Measurements from ENCODE around the gene MYO16.

The MYO16 gene

GRCh38 chr13:109224033-109224432 is 594.6 kb downstream of the MYO16 start:
- TF ChIP-seq CTCF (IDR thresholded peaks at IDR 0.05; ENCODE audit: low read depth, low read length): no peak
- Histone ChIP-seq H3K4me3 (ENCODE audit: low read depth, low read length) (no peak overlapping the region), H3K27me3 (no peaks in the 10 kb centered on the region), H3K36me3 (no peaks in the 10 kb centered on the region), H3K4me1 (no peaks in the 10 kb centered on the region), H3K9me3 (peaks cover 3% of the 10 kb centered on the region; the same call in 1 of the 2 replicates)
- DNase-seq: no peak

GRCh38 chr13:109226631-109227030 is 597.2 kb downstream of the MYO16 start:
- Histone ChIP-seq H3K9me3 (peaks cover 3% of the 10 kb centered on the region; the same call in 1 of the 2 replicates), H3K4me3 (ENCODE audit: low read depth, low read length) (no peak overlapping the region), H3K4me1 (no peaks in the 10 kb centered on the region), H3K36me3 (no peaks in the 10 kb centered on the region), H3K27me3 (no peaks in the 10 kb centered on the region)
- DNase-seq: no peak
- no peak for TF ChIP-seq CTCF (IDR thresholded peaks at IDR 0.05; ENCODE audit: low read depth, low read length)

GRCh38 chr13:109227344-109227940 is 598.0 kb downstream of the MYO16 start:
- Histone ChIP-seq H3K4me3 (ENCODE audit: low read depth, low read length) (no peak overlapping the region), H3K9me3 (peaks cover 3% of the 10 kb centered on the region; the same call in 1 of the 2 replicates), H3K4me1 (no peaks in the 10 kb centered on the region), H3K27me3 (no peaks in the 10 kb centered on the region), H3K36me3 (no peaks in the 10 kb centered on the region)
- DNase-seq: no peak
- no peak for TF ChIP-seq CTCF (IDR thresholded peaks at IDR 0.05; ENCODE audit: low read depth, low read length)

- H3K4me3 ChIP-seq (ENCODE audit: low read depth, low read length): no peak overlapping the region
- no peak for DNase-seq
- H3K27me3 ChIP-seq: no peaks in the 10 kb centered on the region
- no peaks in the 10 kb centered on the region; the same call in 1 of the 2 replicates for H3K9me3 ChIP-seq
- no peaks in the 10 kb centered on the region for H3K4me1 ChIP-seq
- H3K36me3 ChIP-seq: no peaks in the 10 kb centered on the region
- TF ChIP-seq CTCF (IDR thresholded peaks at IDR 0.05; ENCODE audit: low read depth, low read length): no peak
Measured at GRCh38 chr13:109228211-109228610, 598.8 kb downstream of the MYO16 start.

GRCh38 chr13:109231888-109232287 is 602.5 kb downstream of the MYO16 start:
- no peaks in the 10 kb centered on the region for H3K27me3 ChIP-seq
- H3K36me3 ChIP-seq: no peaks in the 10 kb centered on the region
- DNase-seq: no peak
- no peak for TF ChIP-seq CTCF (IDR thresholded peaks at IDR 0.05; ENCODE audit: low read depth, low read length)
- no peaks in the 10 kb centered on the region for H3K9me3 ChIP-seq
- no peaks in the 10 kb centered on the region for H3K4me1 ChIP-seq
- no peak overlapping the region for H3K4me3 ChIP-seq (ENCODE audit: low read depth, low read length)

GRCh38 chr13:109233293-109233692 is 603.9 kb downstream of the MYO16 start:
- no peak for TF ChIP-seq CTCF (IDR thresholded peaks at IDR 0.05; ENCODE audit: low read depth, low read length)
- Histone ChIP-seq H3K36me3 (no peaks in the 10 kb centered on the region), H3K4me1 (no peaks in the 10 kb centered on the region), H3K9me3 (no peaks in the 10 kb centered on the region), H3K27me3 (no peaks in the 10 kb centered on the region), H3K4me3 (ENCODE audit: low read depth, low read length) (no peak overlapping the region)
- DNase-seq: no peak

Measured in BE2C (cell line).